Stimulated activated CD8-positive, alpha-beta memory T cell treated with anti-CD3 and anti-CD28 coated beads, Interleukin-15, amount 100 ng/mL, for 1 hour (primary cell): ENCODE measurements around the gene PEX13.
"Not testable (repeated sequence)": the region's sequence is repeated elsewhere in the genome, so short reads cannot be mapped to it uniquely, and the experiment has no call there.

Experiments used
- DNase-seq: peaks from one replicate; pipeline ENCODE4 v3.0.0-alpha.2; 2020; ENCODE audit warnings: low read depth

PEX13 gene

DNA sequence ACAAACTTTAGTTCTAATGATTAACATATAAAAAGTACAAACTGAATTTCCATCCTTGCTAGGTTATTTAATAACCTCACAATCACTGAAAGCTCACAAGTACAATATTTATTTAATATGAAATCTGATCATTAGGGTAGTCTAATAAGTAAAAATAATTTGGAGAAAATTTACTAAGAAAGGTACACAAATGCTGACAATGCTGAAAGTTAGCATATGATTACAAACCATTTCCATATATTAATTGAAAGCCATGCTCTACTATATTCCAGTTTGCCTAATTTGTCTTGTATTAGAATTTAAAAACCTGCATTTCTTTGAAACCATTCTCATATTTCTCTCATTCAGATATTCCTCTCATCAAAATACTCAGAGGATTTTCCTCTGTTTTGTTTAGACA, 8.2 kb upstream of the PEX13 start:
- DNase-seq, result no peak

GRCh38 chr2:61011678-61012077, 5.8 kb upstream of the PEX13 start:
- DNase-seq, result no peak

DNA sequence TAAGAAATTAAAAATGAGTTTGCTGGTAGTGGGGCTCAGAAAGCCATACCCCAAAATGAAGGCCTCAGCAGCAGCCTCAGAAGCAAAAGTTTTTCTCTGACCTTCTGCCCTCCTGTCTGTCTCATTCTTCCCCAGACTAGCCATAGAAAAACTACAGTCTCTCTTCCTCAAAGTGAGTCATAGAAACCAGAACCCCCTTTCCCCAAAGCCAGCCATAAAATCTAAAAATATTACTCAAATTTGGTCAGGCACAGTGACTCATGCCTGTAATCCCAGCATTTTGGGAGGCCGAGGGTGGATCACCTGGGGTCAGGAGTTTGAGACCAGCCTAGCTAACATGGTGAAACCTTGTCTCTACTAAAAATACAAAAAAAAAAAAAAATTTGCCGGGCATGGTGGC, 5.2 kb upstream of the PEX13 start:
- DNase-seq, result not testable (repeated sequence)

DNA sequence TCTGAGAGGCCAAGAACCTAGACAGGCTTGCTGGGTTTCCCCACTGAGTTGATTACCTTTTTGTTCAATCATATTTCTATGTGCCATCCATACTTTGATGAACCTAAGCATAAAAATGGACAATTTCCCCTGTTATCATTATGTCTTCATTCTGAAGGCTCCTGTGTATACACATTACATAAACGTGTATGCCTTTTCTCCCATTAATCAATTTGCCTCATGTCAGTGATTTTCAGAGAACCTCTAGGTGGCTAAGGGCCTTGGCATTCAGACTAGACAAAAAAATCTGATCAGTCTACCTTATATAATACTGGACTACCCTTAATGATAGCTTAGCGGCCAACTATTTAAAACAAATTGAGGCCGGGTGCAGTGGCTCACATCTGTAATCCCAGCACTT, 4.1 kb upstream of the PEX13 start:
- no peak for DNase-seq

DNA sequence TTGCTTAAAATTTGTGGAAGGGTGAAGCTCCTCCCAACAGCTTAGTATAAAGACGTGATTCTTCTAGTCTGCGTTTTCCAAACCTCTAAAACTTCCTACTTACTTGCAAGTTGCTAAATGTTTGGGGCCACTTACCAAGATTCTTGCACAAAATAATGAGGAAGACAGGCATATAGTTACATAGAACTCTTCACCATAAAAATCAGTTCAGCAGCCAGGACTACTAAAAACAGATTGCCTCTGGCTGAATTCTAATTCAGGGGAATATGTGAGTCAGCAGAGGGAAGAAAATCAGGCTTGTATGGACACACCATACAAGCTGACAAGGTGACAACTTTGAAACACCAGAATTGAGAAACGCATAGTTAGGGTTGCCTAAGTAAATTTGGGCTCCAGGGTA, 2.8 kb upstream of the PEX13 start:
- no peak for DNase-seq

DNA sequence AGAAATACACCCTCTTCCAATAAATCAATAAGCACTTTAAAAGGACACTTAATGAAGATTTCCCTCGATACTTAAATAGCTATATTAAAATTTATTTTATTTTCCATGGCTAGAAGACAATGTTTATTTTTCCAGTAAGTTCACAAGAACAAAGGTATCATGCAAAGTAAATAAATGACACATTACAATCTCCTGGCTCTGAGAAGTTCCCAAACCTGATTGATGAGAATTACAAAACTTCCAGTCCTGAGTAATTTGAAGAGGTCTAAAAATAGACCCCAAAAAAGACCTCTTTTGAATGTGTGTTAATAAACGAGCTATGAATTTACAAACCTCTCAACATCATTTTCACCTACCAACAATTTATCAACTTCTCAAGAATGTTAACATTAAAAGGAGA, 1.5 kb upstream of the PEX13 start:
- DNase-seq, result no peak

DNA sequence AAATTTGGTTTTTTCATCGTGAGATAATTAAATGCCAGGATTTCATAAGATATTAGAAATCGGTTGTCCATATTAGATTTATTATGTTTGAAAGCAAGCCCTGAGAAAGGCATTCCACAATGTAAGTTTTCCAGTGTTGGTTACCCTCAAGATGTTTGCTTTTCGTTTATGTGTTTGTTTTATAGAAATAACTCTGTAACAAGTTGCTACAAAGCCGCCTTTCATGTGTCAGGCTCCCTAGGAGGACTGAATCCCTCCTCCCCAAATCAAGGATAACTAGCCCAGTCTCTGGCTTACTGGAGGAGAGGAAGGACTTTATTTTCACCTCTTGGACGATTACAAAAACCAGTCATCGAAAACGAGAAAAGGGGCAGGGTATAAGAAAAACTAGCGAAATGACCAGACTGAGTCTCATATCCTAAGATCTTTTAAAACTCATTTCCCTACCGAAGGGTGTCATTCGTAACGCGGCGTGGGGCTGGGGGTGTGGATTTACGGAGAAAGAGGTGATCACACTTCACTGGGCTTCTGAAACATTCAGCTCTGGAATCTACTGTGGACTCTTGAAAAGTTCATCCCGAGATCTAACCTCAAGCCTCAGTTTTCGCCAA, 1.0 kb upstream of the PEX13 start:
- no peak for DNase-seq

DNA sequence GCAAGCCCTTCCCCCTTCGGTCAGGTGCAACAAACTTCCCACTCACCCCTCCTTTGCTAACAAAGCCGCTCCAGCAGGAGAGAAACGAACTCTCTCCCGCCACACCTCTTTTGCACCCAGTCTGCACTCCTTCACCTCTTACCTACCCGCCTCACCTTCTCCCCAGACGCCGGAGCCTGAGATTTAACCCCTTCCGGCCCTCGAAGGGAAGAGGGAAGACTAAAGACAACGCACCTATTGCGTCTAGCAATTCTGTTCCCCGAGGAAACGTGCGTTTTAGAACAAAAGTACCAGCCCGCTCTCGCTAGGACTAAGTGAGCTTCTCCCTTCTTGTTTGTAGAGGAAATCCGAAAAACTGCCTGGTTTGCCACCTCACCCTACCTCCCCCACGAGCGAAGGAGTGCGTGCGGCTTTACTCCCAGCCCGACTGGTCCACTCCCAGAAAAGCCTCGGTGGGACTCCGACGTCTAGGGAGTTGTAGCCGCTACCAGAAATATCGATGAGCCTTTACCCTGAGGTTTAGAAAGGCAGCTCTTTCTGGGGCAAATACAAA, 441 bp upstream of the PEX13 start:
- DNase-seq, result peak; percentile 40

DNA sequence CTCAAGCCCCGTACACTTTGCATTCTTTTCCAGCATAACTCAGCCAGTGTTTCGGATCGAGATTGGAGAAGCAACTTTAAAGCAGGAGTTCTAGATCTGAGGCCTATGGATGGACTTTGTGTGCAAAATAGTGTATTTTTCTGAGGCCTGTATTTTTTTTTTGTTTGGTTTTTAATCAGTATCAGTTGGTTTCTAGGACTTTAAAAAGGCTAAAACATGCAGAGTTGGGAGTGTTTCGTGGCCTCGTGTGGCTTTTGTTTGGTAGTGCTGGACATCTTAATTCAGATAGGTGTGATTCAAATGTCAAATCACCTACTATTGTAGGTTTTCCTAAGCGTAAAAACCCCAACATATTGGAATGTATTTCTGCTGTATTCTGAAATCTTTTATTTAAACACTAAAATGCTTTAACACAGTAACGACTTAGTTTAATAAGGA, 817 bp downstream of the PEX13 start:
- DNase-seq, result no peak

DNA sequence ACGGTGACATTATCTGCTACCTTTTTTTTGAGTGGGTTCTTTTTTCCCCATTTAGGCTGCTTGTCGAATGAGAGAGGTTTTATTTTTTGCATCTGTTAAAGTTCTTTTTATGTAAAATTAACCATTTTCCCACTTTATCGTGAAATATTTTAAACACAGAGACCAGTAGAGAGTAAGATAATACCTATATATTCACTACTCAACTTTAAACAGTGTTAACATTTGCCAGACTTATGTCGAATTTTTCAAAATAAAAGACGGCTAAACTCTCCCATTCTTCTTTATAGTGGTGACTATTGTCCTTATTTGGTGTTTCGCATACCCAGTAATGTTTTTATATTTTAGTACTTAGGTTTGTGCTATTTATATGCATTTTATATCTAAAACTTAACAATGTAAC, 1.3 kb downstream of the PEX13 start:
- no peak for DNase-seq

DNA sequence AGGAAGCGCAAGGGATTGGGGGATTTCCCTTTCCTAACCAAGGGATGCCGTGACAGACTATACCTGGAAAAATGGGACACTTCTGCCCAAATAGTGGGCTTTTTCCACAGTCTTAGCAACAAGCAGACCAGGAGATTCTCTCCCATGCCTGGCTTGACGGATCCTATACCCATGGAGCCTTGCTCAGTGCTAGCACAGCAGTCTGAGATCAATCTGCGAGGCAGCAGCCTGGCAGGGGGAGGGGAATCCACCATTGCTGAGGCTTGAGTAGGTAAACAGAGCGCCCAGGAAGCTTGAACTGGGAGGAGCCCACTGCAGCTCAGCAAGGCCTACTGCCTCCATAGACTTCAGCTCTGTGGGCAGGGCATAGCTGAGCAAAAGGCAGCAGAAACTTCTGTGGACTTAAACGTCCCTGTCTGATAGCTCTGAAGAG, 3.7 kb downstream of the PEX13 start:
- DNase-seq, result no peak

- no peak for DNase-seq
These were observed 6.2 kb downstream of the PEX13 start for GRCh38 chr2:61023670-61024069.

DNA sequence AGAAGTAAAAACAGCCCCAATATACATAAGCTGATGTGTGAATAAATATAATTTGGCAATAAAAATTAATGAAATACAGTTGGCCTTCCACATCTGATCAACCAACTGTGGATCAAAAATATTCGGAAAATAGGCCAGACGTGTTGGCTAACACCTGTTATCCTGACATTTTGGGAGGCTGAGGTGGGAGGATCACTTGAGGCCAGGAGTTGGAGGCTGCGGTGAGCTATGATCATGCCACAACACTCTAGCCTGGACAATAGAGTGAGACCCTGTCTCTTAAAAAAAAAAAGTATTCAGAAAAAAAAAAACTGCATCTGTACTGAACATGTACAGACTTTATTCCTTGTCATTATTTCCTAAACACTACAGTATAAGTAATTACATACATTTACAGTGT, 12.0 kb downstream of the PEX13 start:
- no peak for DNase-seq

DNA sequence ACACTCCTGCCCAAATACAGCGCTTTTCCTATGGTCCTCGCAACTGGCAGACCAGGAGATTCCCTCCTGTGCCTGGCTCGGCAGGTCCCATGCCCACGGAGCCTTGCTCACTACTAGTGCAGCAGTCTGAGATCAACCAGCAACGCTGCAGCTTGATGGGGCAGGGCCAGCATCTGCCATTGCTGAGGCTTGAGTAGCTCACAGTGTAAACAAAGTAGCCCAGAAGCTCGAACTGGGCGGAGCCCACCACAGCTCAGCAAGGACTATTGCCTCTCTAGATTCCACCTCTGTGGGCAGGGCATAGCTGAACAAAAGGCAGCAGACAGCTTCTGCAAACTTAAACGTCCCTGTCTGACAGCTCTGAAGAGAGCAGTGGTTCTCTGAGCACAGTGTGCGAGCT, 17.1 kb downstream of the PEX13 start:
- not testable (repeated sequence) for DNase-seq

DNA sequence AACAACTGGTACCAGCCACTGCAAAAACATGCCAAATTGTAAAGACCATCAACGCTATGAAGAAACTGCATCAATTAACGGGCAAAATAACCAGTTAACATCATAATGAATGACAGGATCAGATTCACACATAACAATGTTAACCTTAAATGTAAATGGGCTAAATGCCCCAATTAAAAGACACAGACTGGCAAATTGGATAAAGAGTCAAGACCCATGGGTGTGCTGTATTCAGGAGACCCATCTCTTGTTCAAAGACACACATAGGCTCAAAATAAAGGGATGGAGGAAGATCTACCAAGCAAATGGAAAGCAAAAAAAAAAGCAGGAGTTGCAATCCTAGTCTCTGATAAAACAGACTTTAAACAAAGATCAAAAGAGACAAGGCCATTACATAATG, 19.1 kb downstream of the PEX13 start:
- DNase-seq, result not testable (repeated sequence)

DNA sequence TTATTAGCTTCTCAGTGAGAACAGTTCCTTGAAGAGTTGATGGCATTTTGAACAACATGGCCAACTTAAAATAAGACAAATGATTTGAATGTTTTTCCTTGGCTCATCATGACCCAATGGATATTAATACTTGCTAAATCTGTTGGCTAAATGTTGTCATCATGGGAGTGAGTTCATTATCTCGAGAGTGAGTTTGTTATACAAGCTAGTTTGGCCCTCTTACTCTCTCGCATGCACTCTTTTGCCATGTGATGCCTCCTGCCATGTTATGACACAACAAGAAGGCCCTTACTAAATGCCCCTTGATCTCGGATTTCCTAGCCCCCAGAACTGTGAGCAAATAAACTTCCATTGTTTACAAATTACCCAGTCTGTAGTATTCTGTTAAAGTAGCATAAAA, 25.3 kb downstream of the PEX13 start:
- DNase-seq, result no peak

- DNase-seq, result no peak
These were observed 27.1 kb downstream of the PEX13 start for GRCh38 chr2:61044636-61045035.

- no peak for DNase-seq
These were observed 27.7 kb downstream of the PEX13 start for GRCh38 chr2:61045226-61045625.

GRCh38 chr2:61045999-61046398, 28.5 kb downstream of the PEX13 start:
- no peak for DNase-seq

- no peak for DNase-seq
These were observed 38.0 kb downstream of the PEX13 start for GRCh38 chr2:61055557-61055956.

DNA sequence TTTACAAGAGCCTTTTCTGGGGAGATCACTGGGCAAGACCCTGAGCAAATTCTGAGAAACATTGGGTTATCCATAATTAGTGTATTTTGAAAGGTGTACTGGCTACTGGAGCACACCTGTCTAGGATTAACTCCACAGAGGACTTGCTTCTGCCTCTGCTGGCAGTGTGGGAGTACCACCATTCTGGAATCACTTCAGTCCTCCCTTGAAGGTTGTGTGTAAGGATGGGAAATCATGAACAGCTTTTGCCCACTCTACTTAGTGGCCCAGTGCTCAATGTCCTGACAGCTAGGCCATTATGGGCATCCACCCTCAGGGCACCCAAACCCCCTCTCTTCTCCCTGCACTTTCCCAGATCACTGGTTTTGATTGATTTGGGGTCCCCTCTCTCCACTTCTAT, 40.0 kb downstream of the PEX13 start:
- no peak for DNase-seq

GRCh38 chr2:61059382-61059781, 41.9 kb downstream of the PEX13 start:
- DNase-seq, result no peak

- DNase-seq, result peak; percentile 54
These were observed 48.5 kb downstream of the PEX13 start, which contains the start of gene SANBR for GRCh38 chr2:61065714-61066709. SANBR (plus strand) TSS chr2:61065871; CDS start chr2:61070351, 4,480 bp downstream.
